Right atrium auricular region (tissue), 2 donors: ENCODE measurements around the gene SIRT4. TPM values are rescaled to one million over a fixed set of nuclear protein-coding genes. Genes with fewer than 3 reads are reported as not detected.

Experiments
- DNase-seq: peaks from one replicate; pipeline ENCODE4 v3.0.0-alpha.2; 2019; ENCODE audit warnings: low spot score
- H3K27ac ChIP-seq, 2 donors: fragments of 200-600 bp; sonication (generic); 1 replicate in 1 of 2; 2 replicates in 1 of 2; pipeline ENCODE4 v1.5.1; 2016 to 2019
- H3K27me3 ChIP-seq, 2 donors: fragments of 200-600 bp; sonication (generic); one replicate each; pipeline versions ENCODE4 v1.5.1 to v1.6.0; 2017 to 2019
- H3K36me3 ChIP-seq: fragments of 200-600 bp; sonication (generic); one replicate; pipeline ENCODE4 v1.5.1; 2016
- H3K4me1 ChIP-seq, 2 donors: fragments of 200-600 bp; sonication (generic); one replicate each; pipeline versions ENCODE4 v1.5.1 to v1.6.0; 2017 to 2019
- H3K4me3 ChIP-seq, 2 donors: fragments of 200-600 bp; sonication (generic); 1 replicate in 1 of 2; 2 replicates in 1 of 2; pipeline ENCODE4 v1.5.1; 2017 to 2019; ENCODE audit warnings: mild to moderate bottlenecking in 1 of 2, moderate library complexity in 1 of 2
- H3K9me3 ChIP-seq, 2 donors: fragments of 200-600 bp; sonication (generic); one replicate each; pipeline ENCODE4 v1.5.1; 2019
- total RNA-seq, 2 donors: library from RNA; depleted of rRNA; stranded (reverse); fragments of >200 nt; gene quantifications; one replicate each; pipeline ENCODE4 v1.1.0, GENCODE V29; 2016
- TF ChIP-seq, protein P1 (sequence below), 2 donors: fragments of 200-600 bp; sonication (generic); IDR thresholded peaks; one replicate each; pipeline ENCODE4 v1.5.1; 2019; ENCODE audit warnings: antibody characterized with exemption in 2 of 2

SIRT4 gene
- total RNA-seq, 2 donors from 2014 or later: 3.1 to 5.6 TPM

DNA sequence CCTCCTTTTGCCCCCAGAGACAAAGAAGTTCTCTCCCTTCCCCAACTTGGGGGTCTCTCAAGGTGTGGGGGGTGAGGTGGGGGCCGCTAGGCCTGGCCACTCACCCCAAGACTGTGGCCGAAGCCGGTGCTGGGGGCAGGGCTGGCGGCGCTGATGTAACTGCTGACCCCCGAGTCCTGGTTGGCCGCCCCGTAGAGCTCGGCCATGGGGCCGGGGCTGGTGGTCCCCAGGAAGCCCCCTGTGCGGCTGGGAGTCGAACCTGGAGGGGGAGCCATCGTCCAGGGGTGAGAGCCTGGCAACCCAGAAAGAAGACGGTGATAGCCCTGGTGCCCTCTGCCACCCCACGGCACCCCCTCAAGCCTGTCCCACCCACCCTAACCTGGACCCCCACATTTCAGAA is 43.9 kb downstream of the SIRT4 start:
- no peak overlapping the region for H3K27ac ChIP-seq
- no peaks in the 10 kb centered on the region for H3K9me3 ChIP-seq
- H3K4me3 ChIP-seq: no peak overlapping the region
- DNase-seq: no peak
- H3K4me1 ChIP-seq: no peaks in the 10 kb centered on the region
- no peaks in the 10 kb centered on the region for H3K36me3 ChIP-seq
- no peaks in the 10 kb centered on the region for H3K27me3 ChIP-seq
- TF ChIP-seq, protein P1, sequence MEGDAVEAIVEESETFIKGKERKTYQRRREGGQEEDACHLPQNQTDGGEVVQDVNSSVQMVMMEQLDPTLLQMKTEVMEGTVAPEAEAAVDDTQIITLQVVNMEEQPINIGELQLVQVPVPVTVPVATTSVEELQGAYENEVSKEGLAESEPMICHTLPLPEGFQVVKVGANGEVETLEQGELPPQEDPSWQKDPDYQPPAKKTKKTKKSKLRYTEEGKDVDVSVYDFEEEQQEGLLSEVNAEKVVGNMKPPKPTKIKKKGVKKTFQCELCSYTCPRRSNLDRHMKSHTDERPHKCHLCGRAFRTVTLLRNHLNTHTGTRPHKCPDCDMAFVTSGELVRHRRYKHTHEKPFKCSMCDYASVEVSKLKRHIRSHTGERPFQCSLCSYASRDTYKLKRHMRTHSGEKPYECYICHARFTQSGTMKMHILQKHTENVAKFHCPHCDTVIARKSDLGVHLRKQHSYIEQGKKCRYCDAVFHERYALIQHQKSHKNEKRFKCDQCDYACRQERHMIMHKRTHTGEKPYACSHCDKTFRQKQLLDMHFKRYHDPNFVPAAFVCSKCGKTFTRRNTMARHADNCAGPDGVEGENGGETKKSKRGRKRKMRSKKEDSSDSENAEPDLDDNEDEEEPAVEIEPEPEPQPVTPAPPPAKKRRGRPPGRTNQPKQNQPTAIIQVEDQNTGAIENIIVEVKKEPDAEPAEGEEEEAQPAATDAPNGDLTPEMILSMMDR (IDR thresholded peaks at IDR 0.05): no peak

DNA sequence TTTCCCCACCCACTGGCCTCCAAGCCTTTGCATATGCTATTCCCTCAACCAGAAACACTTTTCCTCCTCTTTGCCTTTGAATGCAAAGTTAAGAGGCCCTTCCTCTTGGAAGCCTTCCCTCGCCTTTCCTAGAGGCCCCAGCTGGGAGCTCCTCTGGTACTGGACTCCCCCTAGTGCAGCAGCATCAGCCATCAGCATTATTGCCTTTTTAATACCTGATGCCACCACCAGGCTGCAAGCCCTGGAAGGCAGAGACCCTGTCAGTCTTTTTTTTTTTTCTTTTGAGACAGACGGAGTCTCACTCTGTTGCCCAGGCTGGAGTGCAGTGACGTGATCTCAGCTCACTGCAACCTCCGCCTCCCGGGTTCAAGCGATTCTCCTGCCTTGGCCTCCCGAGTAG is 44.6 kb downstream of the SIRT4 start:
- H3K9me3 ChIP-seq: no peaks in the 10 kb centered on the region
- no peak for DNase-seq
- H3K27ac ChIP-seq: no peak overlapping the region
- no peaks in the 10 kb centered on the region for H3K36me3 ChIP-seq
- TF ChIP-seq, protein P1 (IDR thresholded peaks at IDR 0.05): no peak
- H3K27me3 ChIP-seq: no peaks in the 10 kb centered on the region
- H3K4me3 ChIP-seq: no peak overlapping the region
- H3K4me1 ChIP-seq: no peaks in the 10 kb centered on the region

DNA sequence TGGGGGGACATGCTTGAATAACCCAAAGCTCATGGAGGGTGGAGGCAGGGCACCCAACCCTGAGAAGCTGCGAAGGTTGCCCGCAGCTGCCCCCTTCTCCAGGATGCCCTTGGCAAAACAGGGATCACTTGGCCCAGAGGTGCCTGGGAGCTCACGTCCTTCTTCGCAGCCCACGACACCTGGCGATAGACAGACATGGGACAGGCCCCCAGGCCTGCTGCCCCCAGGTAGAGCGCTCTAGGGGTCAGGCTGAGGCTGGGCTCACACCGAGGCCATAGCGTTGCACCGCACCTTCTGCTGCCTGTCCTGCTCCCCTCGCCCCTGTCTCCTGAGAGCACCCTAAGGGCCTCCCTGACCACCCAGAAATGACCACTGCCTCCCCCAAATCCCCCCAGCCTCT is 45.6 kb downstream of the SIRT4 start:
- Histone ChIP-seq H3K27me3 (no peaks in the 10 kb centered on the region), H3K4me1 (no peaks in the 10 kb centered on the region), H3K36me3 (no peaks in the 10 kb centered on the region), H3K27ac (no peak overlapping the region), H3K9me3 (no peaks in the 10 kb centered on the region), H3K4me3 (no peak overlapping the region)
- no peak for DNase-seq
- TF ChIP-seq, protein P1 (IDR thresholded peaks at IDR 0.05): no peak

DNA sequence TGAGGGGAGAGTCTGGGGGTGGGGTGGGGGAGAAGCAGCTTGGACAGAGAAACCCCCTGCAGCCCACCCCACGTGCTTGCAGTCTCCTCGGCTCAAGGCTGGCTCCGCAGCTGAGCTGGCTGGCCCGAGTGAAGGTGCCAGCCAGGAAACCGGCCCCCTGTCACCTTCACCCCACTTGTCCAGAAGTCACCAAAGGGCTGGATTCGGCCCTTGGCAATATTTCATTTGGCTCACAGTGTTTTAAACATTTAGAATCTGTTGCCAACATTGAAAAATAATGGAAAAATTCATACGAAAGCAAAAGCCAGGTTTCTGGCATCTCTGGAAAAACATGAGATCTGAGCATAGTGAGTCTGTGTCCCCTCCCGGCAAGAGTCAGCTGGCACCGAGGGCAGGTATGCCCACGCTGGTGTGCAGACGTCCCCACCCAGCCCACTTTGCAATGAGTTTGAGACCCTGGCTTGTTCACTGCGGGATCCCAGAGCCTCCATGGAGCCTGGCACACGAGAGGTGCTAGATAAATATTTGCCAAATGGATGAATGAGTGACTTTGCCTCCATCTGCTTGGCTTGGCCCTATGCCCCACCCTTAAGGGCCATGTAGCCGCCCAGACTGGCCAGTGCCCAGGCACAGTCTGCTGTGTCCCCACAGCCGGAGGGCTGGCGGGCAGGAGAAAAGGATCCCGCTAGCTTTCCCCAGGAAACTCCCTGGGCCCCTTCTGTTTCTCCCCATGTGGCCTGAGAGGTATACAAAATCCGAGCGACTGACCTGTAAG is 48.6 kb downstream of the SIRT4 start:
- Histone ChIP-seq H3K27me3 (no peaks in the 10 kb centered on the region), H3K9me3 (no peaks in the 10 kb centered on the region), H3K27ac (no peak overlapping the region), H3K4me1 (no peaks in the 10 kb centered on the region), H3K36me3 (no peaks in the 10 kb centered on the region), H3K4me3 (no peak overlapping the region)
- TF ChIP-seq, protein P1 (IDR thresholded peaks at IDR 0.05): no peak
- DNase-seq: no peak

DNA sequence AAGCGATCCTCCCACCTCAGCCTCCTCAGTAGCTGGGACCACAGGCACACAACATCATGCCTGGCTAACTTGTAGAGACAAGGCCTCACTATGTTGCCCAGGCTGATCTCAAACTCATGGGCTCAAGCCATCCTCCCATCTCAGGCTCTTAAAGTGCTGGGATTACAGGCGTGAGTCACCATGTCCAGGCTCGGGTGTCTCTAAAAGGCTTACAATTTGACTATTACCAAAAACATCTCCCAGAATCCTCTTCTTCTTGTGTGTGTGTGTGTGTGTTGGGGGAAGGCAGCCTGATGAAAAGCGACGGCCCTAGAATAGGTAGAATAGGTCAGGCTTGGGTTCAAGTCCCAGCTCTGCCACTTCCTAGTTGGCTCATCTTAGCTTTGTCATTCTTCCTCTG is 50.0 kb downstream of the SIRT4 start:
- no peaks in the 10 kb centered on the region for H3K9me3 ChIP-seq
- TF ChIP-seq, protein P1 (IDR thresholded peaks at IDR 0.05): no peak
- H3K27me3 ChIP-seq: no peaks in the 10 kb centered on the region
- no peak overlapping the region for H3K27ac ChIP-seq
- H3K4me3 ChIP-seq: no peak overlapping the region
- H3K4me1 ChIP-seq: no peaks in the 10 kb centered on the region
- no peak for DNase-seq
- H3K36me3 ChIP-seq: no peaks in the 10 kb centered on the region

DNA sequence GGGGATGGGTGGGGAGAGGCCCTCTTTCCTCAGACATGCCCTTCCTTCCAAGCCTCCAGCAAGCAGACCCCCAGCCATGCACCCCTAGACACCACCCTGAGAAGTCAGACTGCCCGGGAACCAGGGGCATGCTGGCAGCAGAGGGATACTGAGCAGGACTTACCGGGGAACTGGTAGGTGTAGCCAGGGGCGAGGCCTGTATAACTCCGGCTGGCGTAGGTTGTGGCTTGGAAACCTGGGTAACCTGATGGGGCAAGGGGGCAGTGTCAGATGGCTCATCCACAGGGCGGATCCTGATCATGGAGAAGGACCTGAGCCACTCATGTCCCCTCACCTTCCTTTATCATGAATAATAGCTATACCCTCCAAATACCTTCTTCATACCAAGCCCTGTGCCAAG is 51.0 kb downstream of the SIRT4 start:
- no peak overlapping the region for H3K27ac ChIP-seq
- no peaks in the 10 kb centered on the region for H3K9me3 ChIP-seq
- H3K27me3 ChIP-seq: no peaks in the 10 kb centered on the region
- H3K4me3 ChIP-seq: no peak overlapping the region
- H3K36me3 ChIP-seq: no peaks in the 10 kb centered on the region
- TF ChIP-seq, protein P1 (IDR thresholded peaks at IDR 0.05): no peak
- no peaks in the 10 kb centered on the region for H3K4me1 ChIP-seq
- no peak for DNase-seq
